COLO668 (cell line): Measurements from ENCODE around the gene ZNF492.
"Not testable (repeated sequence)": the region's sequence is repeated elsewhere in the genome, so short reads cannot be mapped to it uniquely, and the experiment has no call there.

Experiments used
- DNase-seq: peaks from one replicate; lab custom pipeline; 2025; ENCODE audit not compliant: unreplicated experiment; lab: John Stamatoyannopoulos, UW

ZNF492 gene

GRCh38 chr19:22617181-22617580 is 16.9 kb upstream of the ZNF492 start:
- not testable (repeated sequence) for DNase-seq

GRCh38 chr19:22617614-22618320 is 16.4 kb upstream of the ZNF492 start:
- DNase-seq: no peak

DNA sequence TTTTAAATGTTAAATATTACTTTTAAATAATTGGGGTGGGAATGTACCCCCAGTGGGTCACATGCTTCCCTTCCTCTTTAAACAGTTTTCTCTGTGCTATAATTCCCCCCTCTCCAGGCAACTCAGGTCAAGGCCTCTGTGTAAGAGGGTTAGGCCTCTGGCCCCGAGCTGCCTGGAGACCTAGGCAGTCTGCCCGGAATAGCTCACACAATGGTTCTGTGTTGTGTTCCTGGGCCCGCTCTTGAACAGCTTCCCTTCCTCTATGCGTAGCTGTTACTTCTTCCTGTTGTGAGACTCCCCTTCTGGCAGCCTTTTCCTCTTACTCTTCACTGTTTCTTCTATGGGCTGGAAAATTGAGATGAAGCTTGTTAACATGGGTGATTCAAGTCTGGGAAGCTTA is 14.8 kb upstream of the ZNF492 start:
- no peak for DNase-seq

DNA sequence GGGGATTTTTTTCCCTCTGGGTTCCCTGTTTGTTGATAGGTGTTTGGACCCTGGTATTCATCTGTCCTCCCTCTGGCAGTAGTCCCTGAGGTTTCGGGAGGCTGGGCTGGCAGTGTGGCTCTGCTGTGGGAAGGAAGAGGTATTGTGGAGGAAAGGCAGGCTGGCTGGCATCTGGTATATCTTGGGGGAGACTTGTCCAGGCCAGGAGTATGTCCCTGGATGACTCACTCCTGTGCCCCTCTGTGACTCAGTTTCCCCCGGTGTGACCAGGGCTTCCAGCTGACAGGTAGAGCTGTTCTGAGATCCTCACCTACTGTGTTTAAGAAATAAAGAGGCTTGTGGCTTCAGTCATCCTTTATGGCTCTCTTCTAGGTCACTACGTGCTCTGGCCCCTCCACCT is 14.2 kb upstream of the ZNF492 start:
- no peak for DNase-seq

DNA sequence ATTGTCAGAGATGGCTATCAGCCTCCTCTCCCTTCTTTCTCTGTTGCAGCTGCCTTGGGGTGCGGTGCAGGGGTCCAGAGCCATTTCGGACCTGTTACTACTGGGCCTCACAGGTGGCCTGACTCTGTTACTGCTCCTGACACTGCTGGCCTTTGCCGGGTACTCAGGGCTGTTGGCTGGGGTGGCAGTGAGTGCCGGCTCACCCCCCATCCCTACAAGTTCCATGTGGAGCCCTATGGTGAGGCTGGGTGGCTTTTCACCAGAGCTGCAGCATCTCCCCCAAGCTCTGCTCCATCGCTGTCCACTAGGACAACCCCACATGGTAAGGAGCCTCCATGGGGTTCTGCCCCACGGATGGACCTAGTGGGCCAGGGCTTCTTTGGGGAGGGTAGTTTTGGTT is 13.7 kb upstream of the ZNF492 start:
- no peak for DNase-seq

DNA sequence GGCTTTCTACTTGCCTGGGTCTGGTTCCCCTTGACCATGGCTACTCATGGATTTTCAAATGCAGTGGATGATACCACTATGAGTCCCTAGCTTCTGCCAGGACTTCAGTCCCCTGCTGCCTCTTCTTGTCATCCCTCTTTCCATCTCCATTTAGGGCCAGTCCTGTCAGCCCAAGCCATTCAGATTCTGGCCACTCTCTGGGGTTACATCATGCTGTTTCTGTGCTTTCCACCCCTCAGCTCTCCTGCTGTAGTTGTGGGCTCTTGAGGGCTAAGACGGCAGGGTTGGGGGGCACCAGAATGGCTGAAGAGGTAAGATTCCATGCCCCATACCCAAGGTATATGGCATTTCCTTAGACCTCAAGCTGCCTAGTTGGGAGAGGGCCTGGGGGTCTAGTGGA is 13.2 kb upstream of the ZNF492 start:
- no peak for DNase-seq

- no peak for DNase-seq
Measured at GRCh38 chr19:22622020-22622419, 12.1 kb upstream of the ZNF492 start.

- no peak for DNase-seq
Measured at GRCh38 chr19:22622901-22623840, 11.0 kb upstream of the ZNF492 start.

DNA sequence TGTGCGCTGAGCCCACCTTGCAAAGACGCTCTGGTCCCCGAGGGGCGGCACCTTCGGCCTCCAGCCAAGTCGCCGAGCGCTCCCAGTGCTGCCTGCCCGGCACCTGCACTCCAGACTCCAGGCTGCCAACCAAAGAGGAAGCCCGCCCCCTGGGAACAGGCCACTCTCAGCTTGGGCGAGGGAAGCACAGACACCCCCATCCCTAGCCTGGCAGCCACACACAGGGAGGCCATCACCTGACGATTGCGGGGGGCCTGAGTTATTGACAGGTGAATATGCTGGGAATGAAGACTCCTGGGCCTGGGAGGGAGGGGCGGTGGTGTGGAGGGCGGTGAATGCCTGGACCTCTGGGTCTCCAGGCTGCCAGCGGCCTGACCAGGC is 10.3 kb upstream of the ZNF492 start:
- no peak for DNase-seq

- no peak for DNase-seq
Measured at GRCh38 chr19:22625266-22626035, 8.7 kb upstream of the ZNF492 start.

GRCh38 chr19:22627526-22627925 is 6.6 kb upstream of the ZNF492 start:
- no peak for DNase-seq

DNA sequence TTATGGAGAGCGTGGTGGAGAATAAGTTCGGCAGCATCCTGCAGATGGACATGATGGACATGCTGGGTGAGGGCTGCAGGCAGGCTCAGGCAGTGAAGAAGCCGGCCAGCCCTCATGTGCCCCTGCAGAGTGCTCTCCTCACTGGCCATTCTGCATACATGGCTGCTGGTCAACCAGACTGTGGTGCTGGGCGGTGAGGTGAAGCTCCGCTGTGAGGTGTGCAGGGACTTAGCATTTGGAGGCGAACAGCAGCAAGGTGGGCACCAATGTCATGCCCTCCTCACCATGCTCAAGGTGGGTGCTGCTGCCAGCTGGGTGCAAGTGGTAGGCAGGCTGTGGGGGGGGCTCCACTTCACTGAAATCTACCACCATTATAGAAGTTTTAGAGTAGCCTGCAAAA is 5.7 kb upstream of the ZNF492 start:
- no peak for DNase-seq

GRCh38 chr19:22634450-22634827 is 315 bp downstream of the ZNF492 start:
- DNase-seq: no peak

DNA sequence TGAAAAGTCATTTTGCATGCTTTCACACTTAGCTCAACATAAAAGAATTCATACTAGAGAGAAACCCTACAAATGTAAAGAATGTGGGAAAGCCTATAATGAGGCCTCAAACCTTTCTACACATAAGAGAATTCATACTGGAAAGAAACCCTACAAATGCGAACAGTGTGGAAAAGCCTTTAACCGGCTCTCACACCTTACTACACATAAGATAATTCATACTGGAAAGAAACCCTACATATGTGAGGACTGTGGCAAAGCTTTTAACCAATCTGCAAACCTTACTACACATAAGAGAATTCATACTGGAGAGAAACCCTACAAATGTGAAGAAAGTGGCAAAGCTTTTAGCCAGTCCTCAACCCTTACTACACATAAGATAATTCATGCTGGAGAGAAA is 51.4 kb downstream of the ZNF492 start:
- not testable (repeated sequence) for DNase-seq

DNA sequence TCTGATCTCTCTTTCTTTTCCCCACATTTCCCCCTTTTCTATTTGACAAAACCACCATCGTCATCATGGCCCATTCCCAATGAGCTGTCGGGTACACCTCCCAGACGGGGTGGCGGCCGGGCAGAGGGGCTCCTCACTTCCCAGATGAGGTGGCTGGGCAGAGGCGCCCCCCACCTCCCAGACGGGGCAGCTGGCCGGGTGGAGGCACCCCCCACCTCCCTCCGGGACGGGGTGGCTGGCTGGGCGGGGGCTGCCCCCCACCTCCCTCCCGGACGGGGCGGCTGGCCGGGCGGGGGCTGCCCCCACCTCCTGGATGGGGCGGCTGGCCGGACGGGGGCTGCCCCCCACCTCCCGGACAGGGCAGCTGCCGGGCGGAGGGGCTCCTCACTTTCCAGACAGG is 68.5 kb downstream of the ZNF492 start:
- not testable (repeated sequence) for DNase-seq

GRCh38 chr19:22703096-22703495 is 69.0 kb downstream of the ZNF492 start:
- not testable (repeated sequence) for DNase-seq

GRCh38 chr19:22708983-22709382 is 74.9 kb downstream of the ZNF492 start:
- DNase-seq: no peak
